ENCODE measurements around the gene SMG6. TPM values are rescaled to one million over a fixed set of nuclear protein-coding genes. Genes with fewer than 3 reads are reported as not detected.
A peak's percentile ranks its signal among the peaks of the same experiment; 100 is the strongest.

The SMG6 gene
- polyA plus RNA-seq, 1 of the 3 experiments (the other 2 are of a cell fraction), result 15.7 TPM

DNA sequence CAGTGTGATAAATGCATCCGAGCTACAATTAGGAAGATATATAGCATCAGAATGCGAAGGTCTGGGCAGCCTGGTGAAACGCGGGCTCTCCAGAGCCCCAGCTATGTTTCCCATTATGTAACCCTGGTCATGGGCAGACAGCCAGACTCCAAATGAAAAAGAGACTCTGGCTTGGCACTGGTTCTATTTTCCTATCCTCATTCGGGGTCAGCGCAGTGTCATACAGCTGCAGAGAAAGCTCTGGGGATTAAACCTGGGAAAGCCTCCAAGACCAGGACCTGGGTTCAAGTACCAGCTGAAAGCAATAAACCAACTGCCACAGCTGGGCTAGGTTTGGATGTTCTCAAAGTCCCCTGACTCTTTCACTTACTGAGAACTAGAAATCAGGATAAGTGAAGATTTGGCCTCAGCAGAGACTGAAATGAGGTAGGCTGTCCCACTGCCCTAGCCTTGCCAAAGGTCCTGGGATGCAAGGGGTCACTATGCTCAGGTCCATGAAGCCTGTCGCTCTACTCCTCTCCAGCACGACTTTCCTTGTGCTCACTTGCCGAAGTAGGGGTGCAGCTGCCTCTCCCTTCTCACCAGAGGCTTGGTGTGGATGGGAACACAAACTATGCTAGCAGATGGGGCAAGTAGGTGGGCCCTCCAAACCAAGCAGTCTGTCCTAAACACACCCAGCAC is 123.8 kb downstream of the SMG6 start:
- no peak overlapping the region for H3K4me3 ChIP-seq (ENCODE audit: low read depth in 2 of 2, low read length in 1 of 2)
- H3K9me3 ChIP-seq, result no peaks in the 10 kb centered on the region
- no peaks in the 10 kb centered on the region for H4K20me1 ChIP-seq (ENCODE audit: insufficient read depth)
- H3F3A ChIP-seq (replicated peaks; ENCODE audit: insufficient read depth), result peaks cover 13% of the 10 kb centered on the region
- peak; percentile 81 for DNase-seq
- no peaks in the 10 kb centered on the region for H3K27me3 ChIP-seq (ENCODE audit: insufficient read depth)
- peaks cover 0 to 10% of the 10 kb centered on the region in 2 experiments for H3K36me3 ChIP-seq (replicated peaks in 1 of 2; ENCODE audit: control insufficient read depth in 1 of 2, insufficient read depth in 2 of 2, low read length in 1 of 2)
- TF ChIP-seq NRF1 (IDR thresholded peaks at IDR 0.05; ENCODE audit: low read depth, low read length), result no peak
- TF ChIP-seq FOXM1 (IDR thresholded peaks at IDR 0.05; ENCODE audit: low read depth), result no peak
- TF ChIP-seq REST (IDR thresholded peaks at IDR 0.05; ENCODE audit: low read depth, low read length), result peak; percentile 35; the same call in 1 of the 2 replicates
- no peak; the same call in 1 of the 2 replicates for TF ChIP-seq MEF2A (IDR thresholded peaks at IDR 0.05; ENCODE audit: borderline replicate concordance, low read depth)
- TF ChIP-seq MAX (IDR thresholded peaks at IDR 0.05; ENCODE audit: low read depth), result peak; percentile 77; the same call in 1 of the 2 replicates
- TF ChIP-seq TCF12 (IDR thresholded peaks at IDR 0.05), result peak; percentile 97
- peak; percentile 99 for TF ChIP-seq NFIC (IDR thresholded peaks at IDR 0.05; ENCODE audit: borderline replicate concordance)
- TF ChIP-seq RXRA (IDR thresholded peaks at IDR 0.05; ENCODE audit: borderline replicate concordance, low read depth), result peak; percentile 100
- peak; percentile 89 for TF ChIP-seq POLR2AphosphoS5 (IDR thresholded peaks at IDR 0.05; ENCODE audit: low read depth, low read length)
- peak; percentile 91 to 93 for TF ChIP-seq EP300 (IDR thresholded peaks at IDR 0.05; ENCODE audit: borderline replicate concordance in 1 of 2, low read depth in 1 of 2, low read length in 1 of 2)
- 0 out of 2 replicates have a peak, but pooled peaks have one; percentile 10 for TF ChIP-seq TAF1 (IDR thresholded peaks at IDR 0.05; ENCODE audit: borderline replicate concordance, low read depth, low read length)
- TF ChIP-seq FOXJ3 (CRISPR knock-in tag; IDR thresholded peaks at IDR 0.05), result 0 out of 2 replicates have a peak, but pooled peaks have one; percentile 63
- peak; percentile 55; the same call in 1 of the 2 replicates for TF ChIP-seq SIN3A (IDR thresholded peaks at IDR 0.05; ENCODE audit: borderline replicate concordance, low read depth, low read length)
- TF ChIP-seq EZH2phosphoT487 (IDR thresholded peaks at IDR 0.05; ENCODE audit: borderline replicate concordance, low read depth), result no peak
- no peak for TF ChIP-seq ZBTB33 (IDR thresholded peaks at IDR 0.05; ENCODE audit: borderline replicate concordance, low read depth)
- peak; percentile 99 for TF ChIP-seq RCOR1 (IDR thresholded peaks at IDR 0.05; ENCODE audit: low read length)
- peak; percentile 69; the same call in 1 of the 2 replicates for TF ChIP-seq TEAD4 (IDR thresholded peaks at IDR 0.05; ENCODE audit: borderline replicate concordance, insufficient read depth)
- peak; percentile 85 for TF ChIP-seq CHD2 (IDR thresholded peaks at IDR 0.05; ENCODE audit: low read length, partially characterized antibody)
- TF ChIP-seq JUND (IDR thresholded peaks at IDR 0.05), result peak; percentile 70; the same call in 1 of the 2 replicates
- peak; percentile 45 for TF ChIP-seq RAD21 (IDR thresholded peaks at IDR 0.05; ENCODE audit: low read length)
- no peak for TF ChIP-seq USF1 (IDR thresholded peaks at IDR 0.05; ENCODE audit: borderline replicate concordance, low read depth)
- TF ChIP-seq PBX3 (IDR thresholded peaks at IDR 0.05), result peak; percentile 76
- H3K4me1 ChIP-seq (ENCODE audit: control insufficient read depth in 1 of 2, insufficient read depth in 2 of 2, low read depth in 1 of 2, low read length in 1 of 2), result peaks cover 64 to 73% of the 10 kb centered on the region in 2 experiments
- peak overlapping the region; percentile 46; the same call in 1 of the 2 replicates for H3K4me2 ChIP-seq
- WGBS (ENCODE audit: low lambda C conversion rate), result 33% methylated on average over 8 of the region's 9 CpGs
- H3K79me2 ChIP-seq (ENCODE audit: insufficient read depth), result peaks cover 6% of the 10 kb centered on the region; the same call in 1 of the 2 replicates
- ChIA-PET CTCF (interaction anchor here (0.9 to 4.0 kb wide), 7 partner anchors 18 to 125 kb away, joined by 3 to 20 read pairs (median 5); partner anchors contain the start of gene HIC1), POLR2A (no interaction called here)
- H2AFZ ChIP-seq (ENCODE audit: low read depth), result no peak overlapping the region
- H3K27ac ChIP-seq (ENCODE audit: low read depth in 2 of 2, low read length in 1 of 2), result peak overlapping the region; percentile 85 to 92
- no peaks in the 10 kb centered on the region for H3K9me2 ChIP-seq
- H3K9ac ChIP-seq, result peak overlapping the region; percentile 39; the same call in 1 of the 2 replicates
